HepG2 (cell line): ENCODE measurements around the gene COG4. TPM values are rescaled to one million over a fixed set of nuclear protein-coding genes. Genes with fewer than 3 reads are reported as not detected.

ENCODE experiments used
- ARNT ChIP-seq: fragments of 450-650 bp; IDR thresholded peaks from 2 replicates; pipeline ENCODE4 v1.6.1; 2017
- CBX2 ChIP-seq, 2 experiments: fragments of 200-600 bp in 1 of 2; sonication (generic); formaldehyde crosslinking in 1 of 2; IDR thresholded peaks; 2 replicates each; pipeline versions ENCODE4 v1.7.0 to v1.8.1; 2018 to 2022; ENCODE audit warnings: low read depth in 2 of 2, low read length in 1 of 2, mild to moderate bottlenecking in 1 of 2, missing genetic modification reagents in 1 of 2
- EP300 ChIP-seq, 3 experiments: sonication (generic) in 1 of 3; formaldehyde crosslinking in 1 of 3; IDR thresholded peaks; 2 replicates each; pipeline versions ENCODE4 v1.5.1 to v1.6.1; 2011 to 2020; ENCODE audit warnings: low read depth in 2 of 3, low read length in 2 of 3, borderline replicate concordance in 1 of 3, improper control_type of control experiment in 1 of 3, mild to moderate bottlenecking in 1 of 3, missing genetic modification reagents in 1 of 3, moderate library complexity in 1 of 3
- NR2F1 ChIP-seq, 2 experiments: fragments of 450-650 bp in 1 of 2; formaldehyde crosslinking in 1 of 2; IDR thresholded peaks; 2 replicates each; pipeline versions ENCODE4 v1.5.0 to v1.6.1; 2016 to 2020; ENCODE audit warnings: mild to moderate bottlenecking in 1 of 2, missing compliant biosample characterization in 1 of 2, missing genetic modification reagents in 1 of 2, moderate library complexity in 1 of 2
- SRSF9 ChIP-seq: fragments of 200-400 bp; formaldehyde crosslinking; IDR thresholded peaks from 2 replicates; pipeline ENCODE4 v1.6.1; 2018; ENCODE audit warnings: borderline replicate concordance, mild to moderate bottlenecking, low read depth, low read length; ENCODE audit not compliant: insufficient read depth, poor library complexity, severe bottlenecking
- ZBTB38 ChIP-seq: sonication (generic); formaldehyde crosslinking; IDR thresholded peaks from 2 replicates; pipeline ENCODE4 v1.5.1; 2020; ENCODE audit warnings: mild to moderate bottlenecking, missing genetic modification reagents
- ZNF558 ChIP-seq: sonication (generic); formaldehyde crosslinking; IDR thresholded peaks from 2 replicates; pipeline ENCODE4 v1.9.0; 2022; ENCODE audit warnings: mild to moderate bottlenecking, missing genetic modification reagents, borderline replicate concordance
- ZNF761 ChIP-seq: sonication (generic); formaldehyde crosslinking; conservative IDR thresholded peaks from 2 replicates; pipeline ENCODE4 v1.4.0; 2020; ENCODE audit warnings: mild to moderate bottlenecking, missing genetic modification reagents
- polyA plus RNA-seq, 8 experiments: library from polyadenylated mRNA; depleted of rRNA in 3 of 8; stranded (reverse) in 7 of 8; unstranded in 1 of 8; fragments of >200 nt; fragmentation: Illumina TruSeq in 4 of 8; extraction: Trizol in 4 of 8; gene quantifications; 2 replicates each; pipeline versions ENCODE4 v1.2.1 to v1.2.3, GENCODE V29; 2011 to 2016; ENCODE audit warnings: low read depth in 4 of 8, missing spikeins in 1 of 8, mixed read lengths in 1 of 8; ENCODE audit not compliant: insufficient read depth in 1 of 8
- total RNA-seq, 5 experiments: library from RNA; depleted of rRNA; stranded (reverse); fragments of >200 nt; fragmentation: Illumina TruSeq; extraction: Trizol; gene quantifications; 2 replicates each; pipeline ENCODE4 v1.2.3, GENCODE V29; 2016; ENCODE audit warnings: low read depth in 1 of 5
- TF ChIP-seq, protein P1 (sequence below): sonication (generic); formaldehyde crosslinking; IDR thresholded peaks from 2 replicates; pipeline ENCODE4 v1.4.0; 2020; ENCODE audit warnings: mild to moderate bottlenecking, missing genetic modification reagents
- TF ChIP-seq, protein P2 (sequence below): sonication (generic); formaldehyde crosslinking; IDR thresholded peaks from 2 replicates; pipeline ENCODE4 v1.8.0; 2022; ENCODE audit warnings: mild to moderate bottlenecking, missing genetic modification reagents, moderate library complexity
- TF ChIP-seq, protein P3 (sequence below): sonication (generic); formaldehyde crosslinking; IDR thresholded peaks from 2 replicates; pipeline ENCODE4 v1.4.0; 2020; ENCODE audit warnings: low read depth, mild to moderate bottlenecking, missing genetic modification reagents
- TF ChIP-seq, protein P4 (sequence below): sonication (generic); formaldehyde crosslinking; conservative IDR thresholded peaks from 2 replicates; pipeline ENCODE4 v1.8.0; 2022; ENCODE audit warnings: mild to moderate bottlenecking, moderate library complexity, missing genetic modification reagents
- TF ChIP-seq, protein P5 (sequence below): sonication (generic); formaldehyde crosslinking; IDR thresholded peaks from 2 replicates; pipeline ENCODE4 v1.4.0; 2020; ENCODE audit warnings: mild to moderate bottlenecking, missing genetic modification reagents

Gene COG4
- total and polyA plus RNA-seq, 2 of the 13 experiments (the other 11 are each of a cell fraction or from before 2014, with no cell fraction given), result 51.1 to 73.8 TPM

DNA sequence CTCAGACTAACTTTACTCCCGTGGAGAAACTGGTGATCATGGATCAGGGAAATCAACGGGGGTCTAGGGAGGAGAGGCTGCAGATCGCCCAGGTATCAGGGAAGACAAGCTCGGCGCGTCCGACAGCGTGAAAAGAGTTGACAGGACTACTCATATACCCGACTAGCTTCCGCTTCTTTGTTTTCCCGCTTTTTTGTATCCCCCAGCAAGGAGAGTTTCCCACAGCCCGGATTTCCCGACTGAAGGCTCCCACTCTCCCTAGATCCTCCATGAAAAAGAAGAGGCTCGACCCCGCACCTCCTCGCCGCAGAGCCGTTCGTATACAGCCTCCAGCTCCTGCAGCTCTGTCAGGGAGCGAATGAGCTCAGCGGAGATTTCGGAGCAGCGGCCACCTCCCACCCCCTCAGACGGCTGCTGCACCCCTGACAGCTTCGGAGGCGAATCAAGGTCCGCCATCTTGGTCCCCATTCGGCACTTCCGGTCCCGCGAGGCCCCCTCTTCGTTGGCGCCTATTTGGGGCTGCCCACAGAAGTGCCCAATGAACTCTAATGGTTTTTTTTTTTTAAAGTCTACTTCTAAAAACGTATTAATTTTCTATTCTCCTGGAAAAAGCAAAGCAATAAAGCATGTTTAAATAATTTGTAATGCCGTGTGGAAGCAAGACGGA, at the start of gene COG4 (continued):
- TF ChIP-seq ZBTB38 (CRISPR knock-in tag), result no peak; the same call in 1 of the 2 replicates
- no peak for TF ChIP-seq SRSF9
- 0 out of 2 replicates have a peak, but pooled peaks have one; percentile 13 for TF ChIP-seq ZNF761 (CRISPR knock-in tag)
- peak in 1 of 2 experiments; percentile 3; a peak in 1 of 4 replicates for TF ChIP-seq EP300 (IDR thresholded peaks at IDR 0.05; ENCODE audit: low read depth in 2 of 2, low read length in 2 of 2)
- TF ChIP-seq EP300 (CRISPR knock-in tag; IDR thresholded peaks at IDR 0.05; ENCODE audit: borderline replicate concordance), result no peak
- TF ChIP-seq ZNF558 (CRISPR knock-in tag), result peak; percentile 2; the same call in 1 of the 2 replicates
- TF ChIP-seq, protein P1, sequence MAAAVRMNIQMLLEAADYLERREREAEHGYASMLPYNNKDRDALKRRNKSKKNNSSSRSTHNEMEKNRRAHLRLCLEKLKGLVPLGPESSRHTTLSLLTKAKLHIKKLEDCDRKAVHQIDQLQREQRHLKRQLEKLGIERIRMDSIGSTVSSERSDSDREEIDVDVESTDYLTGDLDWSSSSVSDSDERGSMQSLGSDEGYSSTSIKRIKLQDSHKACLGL, result no peak
- TF ChIP-seq NR2F1 (CRISPR knock-in tag; IDR thresholded peaks at IDR 0.05), result no peak
- TF ChIP-seq, protein P2, sequence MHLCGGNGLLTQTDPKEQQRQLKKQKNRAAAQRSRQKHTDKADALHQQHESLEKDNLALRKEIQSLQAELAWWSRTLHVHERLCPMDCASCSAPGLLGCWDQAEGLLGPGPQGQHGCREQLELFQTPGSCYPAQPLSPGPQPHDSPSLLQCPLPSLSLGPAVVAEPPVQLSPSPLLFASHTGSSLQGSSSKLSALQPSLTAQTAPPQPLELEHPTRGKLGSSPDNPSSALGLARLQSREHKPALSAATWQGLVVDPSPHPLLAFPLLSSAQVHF (CRISPR knock-in tag), result no peak
- TF ChIP-seq, protein P3, sequence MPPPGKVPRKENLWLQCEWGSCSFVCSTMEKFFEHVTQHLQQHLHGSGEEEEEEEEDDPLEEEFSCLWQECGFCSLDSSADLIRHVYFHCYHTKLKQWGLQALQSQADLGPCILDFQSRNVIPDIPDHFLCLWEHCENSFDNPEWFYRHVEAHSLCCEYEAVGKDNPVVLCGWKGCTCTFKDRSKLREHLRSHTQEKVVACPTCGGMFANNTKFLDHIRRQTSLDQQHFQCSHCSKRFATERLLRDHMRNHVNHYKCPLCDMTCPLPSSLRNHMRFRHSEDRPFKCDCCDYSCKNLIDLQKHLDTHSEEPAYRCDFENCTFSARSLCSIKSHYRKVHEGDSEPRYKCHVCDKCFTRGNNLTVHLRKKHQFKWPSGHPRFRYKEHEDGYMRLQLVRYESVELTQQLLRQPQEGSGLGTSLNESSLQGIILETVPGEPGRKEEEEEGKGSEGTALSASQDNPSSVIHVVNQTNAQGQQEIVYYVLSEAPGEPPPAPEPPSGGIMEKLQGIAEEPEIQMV, result no peak
- TF ChIP-seq, protein P4, sequence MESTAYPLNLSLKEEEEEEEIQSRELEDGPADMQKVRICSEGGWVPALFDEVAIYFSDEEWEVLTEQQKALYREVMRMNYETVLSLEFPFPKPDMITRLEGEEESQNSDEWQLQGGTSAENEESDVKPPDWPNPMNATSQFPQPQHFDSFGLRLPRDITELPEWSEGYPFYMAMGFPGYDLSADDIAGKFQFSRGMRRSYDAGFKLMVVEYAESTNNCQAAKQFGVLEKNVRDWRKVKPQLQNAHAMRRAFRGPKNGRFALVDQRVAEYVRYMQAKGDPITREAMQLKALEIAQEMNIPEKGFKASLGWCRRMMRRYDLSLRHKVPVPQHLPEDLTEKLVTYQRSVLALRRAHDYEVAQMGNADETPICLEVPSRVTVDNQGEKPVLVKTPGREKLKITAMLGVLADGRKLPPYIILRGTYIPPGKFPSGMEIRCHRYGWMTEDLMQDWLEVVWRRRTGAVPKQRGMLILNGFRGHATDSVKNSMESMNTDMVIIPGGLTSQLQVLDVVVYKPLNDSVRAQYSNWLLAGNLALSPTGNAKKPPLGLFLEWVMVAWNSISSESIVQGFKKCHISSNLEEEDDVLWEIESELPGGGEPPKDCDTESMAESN, result no peak
- no peak for TF ChIP-seq ARNT
- TF ChIP-seq CBX2 (IDR thresholded peaks at IDR 0.05; ENCODE audit: low read depth, low read length), result no peak
- no peak for TF ChIP-seq CBX2 (CRISPR knock-in tag; IDR thresholded peaks at IDR 0.05; ENCODE audit: low read depth)
- TF ChIP-seq, protein P5, sequence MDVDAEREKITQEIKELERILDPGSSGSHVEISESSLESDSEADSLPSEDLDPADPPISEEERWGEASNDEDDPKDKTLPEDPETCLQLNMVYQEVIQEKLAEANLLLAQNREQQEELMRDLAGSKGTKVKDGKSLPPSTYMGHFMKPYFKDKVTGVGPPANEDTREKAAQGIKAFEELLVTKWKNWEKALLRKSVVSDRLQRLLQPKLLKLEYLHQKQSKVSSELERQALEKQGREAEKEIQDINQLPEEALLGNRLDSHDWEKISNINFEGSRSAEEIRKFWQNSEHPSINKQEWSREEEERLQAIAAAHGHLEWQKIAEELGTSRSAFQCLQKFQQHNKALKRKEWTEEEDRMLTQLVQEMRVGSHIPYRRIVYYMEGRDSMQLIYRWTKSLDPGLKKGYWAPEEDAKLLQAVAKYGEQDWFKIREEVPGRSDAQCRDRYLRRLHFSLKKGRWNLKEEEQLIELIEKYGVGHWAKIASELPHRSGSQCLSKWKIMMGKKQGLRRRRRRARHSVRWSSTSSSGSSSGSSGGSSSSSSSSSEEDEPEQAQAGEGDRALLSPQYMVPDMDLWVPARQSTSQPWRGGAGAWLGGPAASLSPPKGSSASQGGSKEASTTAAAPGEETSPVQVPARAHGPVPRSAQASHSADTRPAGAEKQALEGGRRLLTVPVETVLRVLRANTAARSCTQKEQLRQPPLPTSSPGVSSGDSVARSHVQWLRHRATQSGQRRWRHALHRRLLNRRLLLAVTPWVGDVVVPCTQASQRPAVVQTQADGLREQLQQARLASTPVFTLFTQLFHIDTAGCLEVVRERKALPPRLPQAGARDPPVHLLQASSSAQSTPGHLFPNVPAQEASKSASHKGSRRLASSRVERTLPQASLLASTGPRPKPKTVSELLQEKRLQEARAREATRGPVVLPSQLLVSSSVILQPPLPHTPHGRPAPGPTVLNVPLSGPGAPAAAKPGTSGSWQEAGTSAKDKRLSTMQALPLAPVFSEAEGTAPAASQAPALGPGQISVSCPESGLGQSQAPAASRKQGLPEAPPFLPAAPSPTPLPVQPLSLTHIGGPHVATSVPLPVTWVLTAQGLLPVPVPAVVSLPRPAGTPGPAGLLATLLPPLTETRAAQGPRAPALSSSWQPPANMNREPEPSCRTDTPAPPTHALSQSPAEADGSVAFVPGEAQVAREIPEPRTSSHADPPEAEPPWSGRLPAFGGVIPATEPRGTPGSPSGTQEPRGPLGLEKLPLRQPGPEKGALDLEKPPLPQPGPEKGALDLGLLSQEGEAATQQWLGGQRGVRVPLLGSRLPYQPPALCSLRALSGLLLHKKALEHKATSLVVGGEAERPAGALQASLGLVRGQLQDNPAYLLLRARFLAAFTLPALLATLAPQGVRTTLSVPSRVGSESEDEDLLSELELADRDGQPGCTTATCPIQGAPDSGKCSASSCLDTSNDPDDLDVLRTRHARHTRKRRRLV (CRISPR knock-in tag), result no peak
